GM20431 (cell line): ENCODE results near the gene CDK7.
"Not testable (repeated sequence)": the region's sequence is repeated elsewhere in the genome, so short reads cannot be mapped to it uniquely, and the experiment has no call there.

Source experiments
- in situ Hi-C: fragments of 300-500 bp; cut with MseI, MboI; formaldehyde crosslinking; loops from one replicate; pipeline ENCODE4 v1.15.0; 2020; ENCODE audit warnings: low sequenced_read_pairs; ENCODE audit not compliant: unreplicated experiment

Gene CDK7

DNA sequence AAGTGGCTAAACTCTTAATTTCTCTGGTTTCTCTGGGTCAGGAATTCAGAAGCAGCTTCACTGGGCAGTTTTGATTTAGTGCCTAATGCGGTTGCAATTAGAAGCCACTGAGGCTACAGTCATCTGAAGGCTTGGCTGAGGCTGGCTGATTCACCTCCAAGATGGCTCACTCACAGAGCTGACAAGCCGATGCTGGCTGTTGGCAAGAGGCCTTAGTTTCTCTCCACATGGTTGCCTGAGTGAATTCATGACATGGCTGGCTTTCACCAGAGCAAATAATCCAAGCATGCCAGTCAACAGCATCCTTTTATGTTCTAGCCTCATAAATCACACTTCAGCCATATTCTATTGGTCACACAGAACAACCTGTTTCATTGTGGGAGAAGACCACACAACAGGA lies 2.8 kb upstream of the CDK7 start:
- in situ Hi-C loops, result no loop called here

- in situ Hi-C loops, result not testable (repeated sequence)
Measured at GRCh38 chr5:69236733-69237132, 2.0 kb downstream of the CDK7 start.

- in situ Hi-C loops, result no loop called here
Measured at GRCh38 chr5:69237877-69238276, 3.2 kb downstream of the CDK7 start.

GRCh38 chr5:69238760-69239251 lies 4.1 kb downstream of the CDK7 start:
- in situ Hi-C loops, result no loop called here

DNA sequence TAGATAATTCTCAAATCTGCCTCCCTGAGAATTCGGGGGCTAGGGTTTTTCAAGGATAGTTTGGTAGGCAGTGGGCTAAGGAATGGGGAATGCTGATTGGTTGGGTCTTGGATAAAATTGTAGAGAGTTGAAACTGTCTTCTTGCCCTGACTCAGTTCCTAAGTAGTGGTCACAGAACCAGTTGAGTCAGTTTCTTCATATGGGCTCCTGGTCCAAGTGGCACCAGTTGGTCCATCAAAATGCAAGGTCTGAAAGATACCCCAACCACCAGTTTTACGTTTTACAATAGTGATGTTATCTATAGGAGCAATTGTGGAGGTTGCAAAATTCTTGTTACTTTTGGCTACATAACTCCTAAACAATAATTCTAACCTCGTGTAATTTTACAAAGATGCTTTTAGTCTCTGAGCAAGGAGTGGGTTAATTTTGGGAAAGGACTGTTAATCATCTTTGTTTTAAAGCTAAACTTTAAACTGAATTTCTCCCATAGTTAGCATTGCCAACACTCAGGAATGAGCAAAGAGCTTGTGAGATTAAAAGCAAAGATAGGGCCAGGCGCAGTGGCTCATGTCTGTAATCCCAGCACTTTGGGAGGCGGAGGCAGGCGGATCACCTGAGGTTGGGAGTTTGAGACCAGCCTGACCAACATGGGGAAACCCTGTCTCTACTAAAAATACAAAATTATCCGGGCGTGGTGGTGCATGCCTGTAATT lies 7.7 kb downstream of the CDK7 start:
- in situ Hi-C loops, result no loop called here

- in situ Hi-C loops, result no loop called here
Measured at GRCh38 chr5:69245031-69245430, 10.3 kb downstream of the CDK7 start.

DNA sequence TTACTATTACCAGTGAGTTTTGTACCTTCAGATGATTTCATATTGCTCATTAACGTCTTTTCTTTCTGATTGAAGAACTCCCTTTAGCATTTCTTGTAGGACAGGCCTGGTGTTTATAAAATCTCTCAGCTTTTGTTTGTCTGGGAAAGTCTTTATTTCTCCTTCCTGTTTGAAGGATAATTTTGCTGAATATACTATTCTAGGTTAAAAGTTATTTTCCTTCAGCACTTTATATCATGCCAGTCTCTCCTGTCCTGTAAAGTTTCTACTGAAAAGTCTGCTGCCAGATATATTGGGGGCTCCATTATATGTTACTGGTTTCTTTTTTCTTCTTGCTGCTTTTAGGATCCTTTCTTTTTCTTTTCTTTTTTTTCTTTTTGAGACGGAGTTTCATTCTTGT lies 13.3 kb downstream of the CDK7 start:
- in situ Hi-C loops, result no loop called here

DNA sequence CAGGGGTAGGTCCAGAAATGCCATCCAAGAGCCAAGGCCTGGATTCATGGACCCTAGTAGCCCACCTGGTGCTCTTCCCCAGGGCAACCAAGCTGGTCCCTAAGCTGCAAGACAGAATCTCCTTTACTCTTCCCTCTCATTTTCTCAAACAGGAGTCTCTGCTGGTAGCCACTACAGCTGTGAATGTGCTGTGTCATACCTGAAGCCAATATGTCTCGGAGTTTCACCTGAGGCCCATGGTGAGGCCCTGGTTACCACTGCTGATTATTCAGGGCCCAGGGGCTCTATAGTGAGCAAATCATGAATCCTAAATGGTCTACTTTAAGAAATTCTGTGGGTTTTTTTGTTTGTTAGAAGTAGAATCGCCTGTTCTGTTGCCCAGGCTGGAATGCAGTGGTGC lies 15.9 kb downstream of the CDK7 start:
- in situ Hi-C loops, result no loop called here

GRCh38 chr5:69252437-69252836 lies 17.8 kb downstream of the CDK7 start:
- in situ Hi-C loops, result no loop called here

GRCh38 chr5:69255940-69256339 lies 21.3 kb downstream of the CDK7 start:
- in situ Hi-C loops, result not testable (repeated sequence)

- in situ Hi-C loops, result no loop called here
Measured at GRCh38 chr5:69257577-69257976, 22.9 kb downstream of the CDK7 start.

- in situ Hi-C loops, result no loop called here
Measured at GRCh38 chr5:69261034-69261433, 26.3 kb downstream of the CDK7 start.

GRCh38 chr5:69265931-69266330 lies 31.2 kb downstream of the CDK7 start:
- in situ Hi-C loops, result no loop called here

GRCh38 chr5:69268899-69269298 lies 34.2 kb downstream of the CDK7 start:
- in situ Hi-C loops, result no loop called here

DNA sequence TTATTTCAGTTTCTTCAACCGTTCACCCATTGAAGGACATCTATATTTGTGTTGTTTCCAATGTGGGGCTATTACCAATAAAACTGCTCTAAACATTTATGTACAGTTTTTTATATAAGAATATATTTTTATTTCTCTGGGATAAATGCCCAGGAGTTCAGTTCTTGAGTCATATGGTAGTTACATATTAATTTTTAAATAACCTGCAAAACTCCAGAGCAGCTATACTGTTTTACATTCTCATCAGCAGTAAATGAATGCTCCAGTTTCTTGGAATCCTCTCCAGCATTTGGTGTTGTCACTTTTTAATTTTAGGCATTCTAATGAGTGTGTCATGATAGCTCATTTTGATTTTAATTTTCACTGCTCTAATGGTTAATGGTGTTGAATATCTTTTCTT lies 36.2 kb downstream of the CDK7 start:
- in situ Hi-C loops, result no loop called here

GRCh38 chr5:69271376-69271775 lies 36.7 kb downstream of the CDK7 start:
- in situ Hi-C loops, result no loop called here

DNA sequence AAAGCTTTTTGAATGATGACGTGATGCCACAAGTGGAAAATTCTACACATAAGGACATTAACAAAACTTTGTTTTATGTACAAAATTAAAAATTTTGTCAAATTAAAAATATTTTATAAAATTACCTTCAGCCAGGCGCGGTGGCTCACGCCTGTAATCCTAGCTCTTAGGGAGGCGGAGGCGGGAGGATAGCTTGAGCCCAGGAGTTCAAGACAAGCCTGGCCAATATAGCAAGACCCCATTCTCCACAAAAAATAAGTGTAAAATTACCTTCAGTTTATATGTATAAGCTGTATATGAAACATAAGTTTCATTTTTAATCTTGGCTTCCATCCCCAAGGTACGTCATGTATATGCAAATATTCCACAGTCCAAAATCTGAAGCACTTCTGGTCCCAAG lies 40.9 kb downstream of the CDK7 start:
- in situ Hi-C loops, result no loop called here

- in situ Hi-C loops, result no loop called here
Measured at GRCh38 chr5:69276422-69277174, 41.9 kb downstream of the CDK7 start.

DNA sequence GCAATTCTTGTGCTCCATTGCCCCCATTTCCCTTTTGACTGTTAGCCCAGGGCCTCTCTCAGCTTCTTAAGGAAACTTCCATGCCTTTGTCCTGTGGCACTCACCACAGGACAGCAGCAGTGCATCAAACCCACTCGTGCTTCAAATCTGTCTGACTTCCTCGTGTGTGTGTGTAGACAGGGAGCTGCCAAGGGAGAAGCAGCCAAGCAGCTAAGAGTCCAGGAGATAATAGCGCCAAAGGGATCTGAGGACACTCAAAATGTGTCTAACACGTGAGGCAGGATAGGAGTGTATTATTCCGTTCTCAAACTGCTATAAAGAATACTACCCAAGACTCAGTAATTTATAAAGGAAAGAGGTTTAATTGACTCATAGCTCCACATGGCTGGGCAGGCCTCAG lies 44.8 kb downstream of the CDK7 start:
- in situ Hi-C loops, result no loop called here

DNA sequence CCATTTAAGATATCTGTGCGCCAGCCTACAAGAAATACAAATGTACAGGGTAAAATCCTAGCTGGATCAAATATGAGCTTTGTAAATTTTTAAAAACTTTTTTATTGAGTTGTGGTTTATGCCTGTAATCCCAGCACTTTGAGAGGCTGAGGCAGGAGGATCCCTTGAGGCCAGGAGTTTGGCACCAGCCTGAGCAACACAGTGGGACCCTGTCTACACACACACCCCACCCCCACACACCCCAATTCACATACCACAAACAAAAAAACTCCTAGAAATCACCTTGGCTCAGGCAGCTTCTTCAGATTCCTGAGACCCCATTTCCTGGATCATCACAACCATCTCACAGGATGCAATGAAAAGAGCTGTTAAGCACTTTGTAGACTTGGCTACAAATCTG lies 46.4 kb downstream of the CDK7 start:
- in situ Hi-C loops, result no loop called here

DNA sequence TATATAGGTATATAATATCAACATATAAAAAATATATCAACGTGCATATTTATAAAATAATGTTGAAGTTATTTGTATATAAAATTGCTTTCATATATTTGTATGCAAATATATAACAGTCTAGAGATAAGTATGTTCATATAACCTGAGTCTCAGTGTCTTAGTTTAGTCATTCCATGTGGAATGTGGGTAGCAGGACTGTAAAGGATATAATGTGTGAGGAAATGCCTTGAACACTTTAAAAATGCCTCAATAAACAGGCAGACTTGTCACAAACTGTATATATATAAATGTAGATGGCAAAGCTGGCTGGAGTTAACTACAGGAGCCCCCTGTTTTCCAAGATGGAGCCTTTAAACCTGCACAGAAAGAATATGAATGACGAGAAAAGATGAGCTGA lies 49.5 kb downstream of the CDK7 start:
- in situ Hi-C loops, result no loop called here
